Left ventricle myocardium inferior (tissue), 1 donor: ENCODE results near the gene MBTPS1. TPM values are rescaled to one million over a fixed set of nuclear protein-coding genes. Genes with fewer than 3 reads are reported as not detected.

Experiments
- DNase-seq: peaks from one replicate; pipeline ENCODE4 v3.0.0-alpha.2; 2020
- H3K27ac ChIP-seq: fragments of 200-600 bp; replicated peaks from 2 replicates; pipeline ENCODE4 v1.8.0; 2021
- H3K27me3 ChIP-seq: fragments of 200-600 bp; 2 replicates; pipeline ENCODE4 v1.8.0; 2021; ENCODE audit warnings: low read depth
- H3K36me3 ChIP-seq: fragments of 200-600 bp; 2 replicates; pipeline ENCODE4 v1.8.0; 2021
- H3K4me1 ChIP-seq: fragments of 200-600 bp; 2 replicates; pipeline ENCODE4 v1.8.0; 2021
- H3K4me3 ChIP-seq: fragments of 200-600 bp; 2 replicates; pipeline ENCODE4 v1.8.0; 2021; ENCODE audit warnings: mild to moderate bottlenecking, moderate library complexity
- H3K9me3 ChIP-seq: fragments of 200-600 bp; replicated peaks from 2 replicates; pipeline ENCODE4 v1.8.0; 2021
- intact Hi-C: fragments of 100-400 bp; cut with micrococcal nuclease; formaldehyde crosslinking; loops from one replicate; pipeline ENCODE4 v1.11.0; 2022
- total RNA-seq: library from RNA; stranded (reverse); fragmentation: NEBNext Ultra II Directional; extraction: Animal tissue kit (Norgen Biotek cat#: 25700); gene quantifications from one replicate; pipeline ENCODE4 v1.2.1, GENCODE V29; 2021
- TF ChIP-seq, protein P1 (sequence below): fragments of 200-600 bp; IDR thresholded peaks from 2 replicates; pipeline ENCODE4 v1.8.0; 2021; ENCODE audit warnings: antibody characterized with exemption, mild to moderate bottlenecking, borderline replicate concordance
- donor health status: DM: no; HTN: yes; CAD: no; lungs with severe emphysema.

Gene MBTPS1
- total RNA-seq, 1 donor from 2014 or later = 72.5 TPM

GRCh38 chr16:84067640-84068039, 49.1 kb downstream of the MBTPS1 start:
- Histone ChIP-seq H3K27me3 (no peaks in the 10 kb centered on the region), H3K9me3 (no peaks in the 10 kb centered on the region), H3K27ac (no peak overlapping the region), H3K4me3 (no peak overlapping the region), H3K4me1 (peaks cover 14% of the 10 kb centered on the region), H3K36me3 (peaks cover 88% of the 10 kb centered on the region)
- intact Hi-C loops = loop anchor here (10.0 kb wide), 1 partner anchor 103 kb away; the partner anchor contains the start of gene NECAB2
- TF ChIP-seq, protein P1, sequence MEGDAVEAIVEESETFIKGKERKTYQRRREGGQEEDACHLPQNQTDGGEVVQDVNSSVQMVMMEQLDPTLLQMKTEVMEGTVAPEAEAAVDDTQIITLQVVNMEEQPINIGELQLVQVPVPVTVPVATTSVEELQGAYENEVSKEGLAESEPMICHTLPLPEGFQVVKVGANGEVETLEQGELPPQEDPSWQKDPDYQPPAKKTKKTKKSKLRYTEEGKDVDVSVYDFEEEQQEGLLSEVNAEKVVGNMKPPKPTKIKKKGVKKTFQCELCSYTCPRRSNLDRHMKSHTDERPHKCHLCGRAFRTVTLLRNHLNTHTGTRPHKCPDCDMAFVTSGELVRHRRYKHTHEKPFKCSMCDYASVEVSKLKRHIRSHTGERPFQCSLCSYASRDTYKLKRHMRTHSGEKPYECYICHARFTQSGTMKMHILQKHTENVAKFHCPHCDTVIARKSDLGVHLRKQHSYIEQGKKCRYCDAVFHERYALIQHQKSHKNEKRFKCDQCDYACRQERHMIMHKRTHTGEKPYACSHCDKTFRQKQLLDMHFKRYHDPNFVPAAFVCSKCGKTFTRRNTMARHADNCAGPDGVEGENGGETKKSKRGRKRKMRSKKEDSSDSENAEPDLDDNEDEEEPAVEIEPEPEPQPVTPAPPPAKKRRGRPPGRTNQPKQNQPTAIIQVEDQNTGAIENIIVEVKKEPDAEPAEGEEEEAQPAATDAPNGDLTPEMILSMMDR = no peak
- DNase-seq = no peak

- TF ChIP-seq, protein P1 = peak; percentile 75
- DNase-seq = no peak
- Histone ChIP-seq H3K4me3 (no peak overlapping the region), H3K27me3 (no peaks in the 10 kb centered on the region), H3K9me3 (no peaks in the 10 kb centered on the region), H3K27ac (no peak overlapping the region), H3K4me1 (peaks cover 14% of the 10 kb centered on the region), H3K36me3 (peaks cover 84% of the 10 kb centered on the region)
- intact Hi-C loops = loop anchor here (10.0 kb wide), 1 partner anchor 101 kb away; the partner anchor contains the start of gene NECAB2
Measured at GRCh38 chr16:84065536-84066132, 51.1 kb downstream of the MBTPS1 start.

DNA sequence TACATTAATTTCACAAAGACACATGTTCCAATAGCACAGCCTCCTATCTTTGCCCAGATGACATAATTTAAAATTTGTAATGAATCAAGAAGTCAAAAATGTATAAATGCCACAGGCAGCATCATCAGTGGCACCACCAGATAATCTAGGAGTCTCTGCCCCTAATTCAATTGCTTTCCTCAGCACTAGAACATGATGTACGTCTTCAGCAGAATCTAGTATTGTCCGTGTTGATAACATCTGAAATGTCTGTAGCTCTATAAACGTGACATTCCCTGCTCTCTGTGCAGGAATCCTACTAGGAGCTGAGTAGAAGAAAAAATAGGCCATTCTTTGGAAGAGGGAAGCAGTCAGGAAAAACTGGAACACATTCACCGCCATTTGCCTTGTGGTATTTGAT, 52.8 kb downstream of the MBTPS1 start:
- intact Hi-C loops = loop anchor here (5.0 to 10.0 kb wide), 2 partner anchors 99 to 242 kb away; partner anchors contain the start of gene NECAB2
- H3K27me3 ChIP-seq = no peaks in the 10 kb centered on the region
- H3K36me3 ChIP-seq = peaks cover 84% of the 10 kb centered on the region
- H3K9me3 ChIP-seq = no peaks in the 10 kb centered on the region
- DNase-seq = no peak
- no peak overlapping the region for H3K4me3 ChIP-seq
- TF ChIP-seq, protein P1 = no peak
- H3K4me1 ChIP-seq = peaks cover 20% of the 10 kb centered on the region
- H3K27ac ChIP-seq = no peak overlapping the region

- peak overlapping the region; percentile 43 for H3K27ac ChIP-seq
- peak; percentile 81 for DNase-seq
- TF ChIP-seq, protein P1 = peak; percentile 94
- peaks cover 82% of the 10 kb centered on the region for H3K36me3 ChIP-seq
- no peaks in the 10 kb centered on the region for H3K27me3 ChIP-seq
- peaks cover 30% of the 10 kb centered on the region for H3K4me1 ChIP-seq
- intact Hi-C loops = loop anchor here (5.0 to 10.0 kb wide), 2 partner anchors 98 to 241 kb away; partner anchors contain the start of gene NECAB2
- no peak overlapping the region for H3K4me3 ChIP-seq
- H3K9me3 ChIP-seq = no peaks in the 10 kb centered on the region
Measured at GRCh38 chr16:84062734-84063640, 53.8 kb downstream of the MBTPS1 start.

DNA sequence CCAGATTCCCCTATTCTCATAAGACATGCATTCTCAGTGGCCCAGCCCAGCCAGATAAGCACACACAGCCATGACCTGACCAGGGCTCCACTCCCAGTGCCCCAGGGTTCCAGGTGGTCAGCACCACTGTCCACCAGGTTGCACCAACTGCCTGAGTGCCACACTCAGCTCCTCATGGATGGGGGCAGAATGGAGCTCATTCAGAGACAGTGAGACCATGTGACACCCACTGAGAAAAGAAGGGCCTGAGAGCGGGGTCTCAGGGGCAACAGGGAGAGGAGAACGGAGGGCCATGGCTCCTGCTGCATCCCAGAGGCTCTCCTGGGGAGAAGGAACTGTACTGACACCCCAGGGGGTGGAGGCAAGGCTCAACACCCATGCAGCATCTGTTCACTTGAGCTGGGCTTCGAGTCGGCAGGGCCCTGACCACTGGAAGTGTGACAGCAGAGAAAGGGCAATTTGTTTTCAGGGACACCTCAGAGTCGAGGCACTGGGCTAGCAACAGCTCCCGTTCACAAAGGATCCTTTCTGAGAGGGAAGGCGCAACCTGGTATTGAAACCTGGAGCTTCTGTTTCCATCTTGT, 55.4 kb downstream of the MBTPS1 start:
- Histone ChIP-seq H3K9me3 (no peaks in the 10 kb centered on the region), H3K4me3 (no peak overlapping the region), H3K27ac (no peak overlapping the region), H3K27me3 (no peaks in the 10 kb centered on the region), H3K4me1 (peaks cover 47% of the 10 kb centered on the region), H3K36me3 (peaks cover 80% of the 10 kb centered on the region)
- TF ChIP-seq, protein P1 = no peak
- intact Hi-C loops = loop anchor here (5.0 to 10.0 kb wide), 2 partner anchors 97 to 239 kb away; partner anchors contain the start of gene NECAB2
- DNase-seq = no peak
